Smooth muscle cell (in vitro differentiated cells): ENCODE data around the gene MYOM3. TPM values are rescaled to one million over a fixed set of nuclear protein-coding genes. Genes with fewer than 3 reads are reported as not detected.

Source experiments
- DNase-seq: peaks from one replicate; lab custom pipeline; 2025; ENCODE audit not compliant: unreplicated experiment; lab: John Stamatoyannopoulos, UW
- H2AFZ ChIP-seq: fragments of 200-600 bp; sonication (generic); 2 replicates; pipeline ENCODE4 v1.6.0; 2016; ENCODE audit warnings: antibody characterized with exemption, low read depth, mild to moderate bottlenecking
- H3F3A ChIP-seq: fragments of 200-600 bp; sonication (generic); 2 replicates; pipeline ENCODE4 v1.6.0; 2017; ENCODE audit warnings: antibody characterized with exemption, low read depth
- H3K27ac ChIP-seq: fragments of 200-600 bp; sonication (generic); 2 replicates; pipeline ENCODE4 v1.5.1; 2016; ENCODE audit warnings: low read depth, mild to moderate bottlenecking
- H3K27me3 ChIP-seq: fragments of 200-600 bp; sonication (generic); 2 replicates; pipeline ENCODE4 v1.6.1; 2016; ENCODE audit warnings: low read depth, mild to moderate bottlenecking
- H3K36me3 ChIP-seq: fragments of 200-600 bp; sonication (generic); 2 replicates; pipeline ENCODE4 v1.5.1; 2016; ENCODE audit warnings: low read depth
- H3K4me1 ChIP-seq: fragments of 200-600 bp; sonication (generic); 2 replicates; pipeline ENCODE4 v1.5.1; 2016; ENCODE audit warnings: low read depth
- H3K4me2 ChIP-seq: fragments of 200-600 bp; sonication (generic); 2 replicates; pipeline ENCODE4 v1.6.0; 2016; ENCODE audit warnings: mild to moderate bottlenecking
- H3K4me3 ChIP-seq: fragments of 200-600 bp; sonication (generic); 2 replicates; pipeline ENCODE4 v1.5.1; 2016; ENCODE audit warnings: mild to moderate bottlenecking
- H3K79me2 ChIP-seq: fragments of 200-600 bp; sonication (generic); 2 replicates; pipeline ENCODE4 v1.6.0; 2016; ENCODE audit warnings: low read depth, mild to moderate bottlenecking
- H3K9ac ChIP-seq: fragments of 200-600 bp; sonication (generic); 2 replicates; pipeline ENCODE4 v1.6.0; 2016; ENCODE audit warnings: low read depth
- H3K9me3 ChIP-seq: fragments of 200-600 bp; sonication (generic); replicated peaks from 2 replicates; pipeline ENCODE4 v1.5.1; 2016; ENCODE audit warnings: low read depth
- H4K20me1 ChIP-seq: fragments of 200-600 bp; sonication (generic); 2 replicates; pipeline ENCODE4 v1.6.0; 2016; ENCODE audit warnings: low read depth
- CTCF ChIP-seq: fragments of 200-600 bp; sonication (generic); IDR thresholded peaks from 2 replicates; pipeline ENCODE4 v1.5.1; 2017; ENCODE audit warnings: borderline replicate concordance, mild to moderate bottlenecking, antibody characterized with exemption; ENCODE audit not compliant: insufficient read depth, poor library complexity, severe bottlenecking
- WGBS: methylation state at CpG from one replicate; pipeline ENCODE4 v1.1.7; 2016; ENCODE audit warnings: low lambda C conversion rate; 5-methylcytosine and 5-hydroxymethylcytosine counted together
- polyA plus RNA-seq: library from polyadenylated mRNA; unstranded; fragments of >200 nt; fragmentation: Nextera tagmentation; extraction: Ambion mirVana; gene quantifications from 2 replicates; pipeline ENCODE4 v1.2.1, GENCODE V29; 2016
- total RNA-seq: library from RNA; depleted of rRNA; stranded (reverse); fragments of >200 nt; gene quantifications from 2 replicates; pipeline ENCODE4 v1.2.3, GENCODE V29; 2014

Gene MYOM3
- total and polyA plus RNA-seq, 2 experiments from 2014 or later: 0.18 to 0.26 TPM

DNA sequence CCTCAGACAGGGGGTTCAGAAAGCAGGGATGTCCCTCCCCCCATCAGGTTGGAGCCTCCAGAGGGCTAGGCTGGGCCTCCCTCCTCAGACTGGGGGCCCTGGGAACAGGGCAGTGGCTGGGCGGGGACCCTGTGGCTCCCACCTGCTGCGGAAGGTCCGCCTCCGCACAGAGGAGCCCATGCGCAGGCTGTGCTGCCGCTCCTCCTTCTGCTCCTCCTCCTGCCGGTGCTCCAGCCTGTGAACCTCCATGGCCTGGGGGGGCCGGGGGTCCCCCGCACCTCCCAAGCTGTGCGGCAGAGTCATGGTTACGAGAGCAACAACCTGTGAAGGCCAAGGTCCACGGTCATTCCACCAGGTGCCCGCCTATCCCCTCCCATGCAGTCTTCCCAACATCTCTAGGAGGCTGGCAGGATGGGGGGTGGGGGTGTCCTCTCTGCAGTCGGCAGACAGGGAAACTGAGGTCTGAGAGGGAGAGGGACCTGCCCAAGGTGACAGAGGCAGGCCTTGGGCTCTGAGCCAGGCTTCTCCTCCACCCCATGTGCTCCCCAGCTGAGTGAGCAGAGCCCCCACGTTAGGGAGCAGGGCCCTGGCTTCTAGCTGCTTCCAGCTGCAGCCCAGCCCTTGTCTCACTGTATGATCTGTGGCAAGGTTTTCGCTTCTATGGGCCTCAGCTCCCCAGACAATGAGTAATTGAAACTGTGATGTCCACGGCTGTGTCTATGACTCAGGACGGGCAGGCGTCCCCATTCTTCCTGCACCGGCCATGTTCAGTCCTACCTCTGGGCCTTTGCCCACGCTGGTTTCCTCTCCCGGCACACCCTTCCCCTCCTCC lies 3.4 kb downstream of the MYOM3 start:
- H3K9me3 ChIP-seq: no peaks in the 10 kb centered on the region
- peak overlapping the region; percentile 54 for H3K9ac ChIP-seq
- no peaks in the 10 kb centered on the region for H3F3A ChIP-seq
- no peaks in the 10 kb centered on the region for H3K79me2 ChIP-seq
- TF ChIP-seq CTCF: no peak
- 65% methylated on average over 22 of the region's 22 CpGs for WGBS
- H3K27ac ChIP-seq: peak overlapping the region; percentile 75
- no peaks in the 10 kb centered on the region for H3K27me3 ChIP-seq
- H3K4me3 ChIP-seq: no peak overlapping the region
- peak overlapping the region; percentile 88 for H2AFZ ChIP-seq
- H3K4me2 ChIP-seq: peak overlapping the region; percentile 7
- DNase-seq: no peak
- no peaks in the 10 kb centered on the region for H3K36me3 ChIP-seq
- H4K20me1 ChIP-seq: no peaks in the 10 kb centered on the region
- peaks cover 14% of the 10 kb centered on the region for H3K4me1 ChIP-seq

DNA sequence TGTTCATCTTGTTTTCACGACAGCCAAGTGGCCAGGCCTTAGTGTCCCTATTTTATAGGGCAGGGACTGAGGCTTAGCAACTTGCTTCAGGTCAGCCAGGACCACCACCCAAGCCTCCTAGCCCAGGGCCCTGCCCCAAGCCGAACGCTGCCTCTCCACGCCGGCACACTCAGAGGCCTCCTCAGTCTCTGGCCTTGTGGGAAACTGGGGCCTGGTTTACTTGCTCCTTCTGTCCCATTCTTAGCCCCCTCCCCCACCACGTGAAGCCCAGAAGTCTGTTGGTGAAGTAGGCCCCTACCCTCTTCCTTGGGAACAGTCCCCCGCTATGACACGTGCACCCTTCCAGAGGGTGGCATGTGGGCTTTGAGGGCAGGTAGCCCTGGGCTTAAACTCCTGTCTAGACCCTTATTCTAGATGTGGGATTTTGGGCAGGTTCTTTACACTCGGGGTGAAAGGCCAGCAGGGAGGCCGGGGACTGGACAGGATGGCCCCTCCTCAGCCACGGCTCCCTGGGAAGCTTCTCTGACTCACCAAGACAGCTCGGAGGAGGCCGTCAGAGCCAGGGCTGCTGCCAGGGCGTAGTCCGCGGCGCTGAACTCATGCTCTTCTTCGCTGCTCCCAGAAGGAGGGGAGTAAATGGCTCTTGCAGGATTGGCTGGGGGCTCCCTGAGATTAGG lies 4.3 kb downstream of the MYOM3 start:
- Histone ChIP-seq H4K20me1 (no peaks in the 10 kb centered on the region), H2AFZ (peak overlapping the region; percentile 88), H3K4me2 (peak overlapping the region; percentile 18), H3K27me3 (no peaks in the 10 kb centered on the region), H3K4me1 (peaks cover 14% of the 10 kb centered on the region), H3K9me3 (no peaks in the 10 kb centered on the region), H3K27ac (peak overlapping the region; percentile 75), H3K9ac (no peak overlapping the region), H3K4me3 (no peak overlapping the region), H3K36me3 (no peaks in the 10 kb centered on the region), H3K79me2 (no peaks in the 10 kb centered on the region), H3F3A (no peaks in the 10 kb centered on the region)
- no peak for TF ChIP-seq CTCF
- no peak for DNase-seq
- 45% methylated on average over 18 of the region's 18 CpGs for WGBS

DNA sequence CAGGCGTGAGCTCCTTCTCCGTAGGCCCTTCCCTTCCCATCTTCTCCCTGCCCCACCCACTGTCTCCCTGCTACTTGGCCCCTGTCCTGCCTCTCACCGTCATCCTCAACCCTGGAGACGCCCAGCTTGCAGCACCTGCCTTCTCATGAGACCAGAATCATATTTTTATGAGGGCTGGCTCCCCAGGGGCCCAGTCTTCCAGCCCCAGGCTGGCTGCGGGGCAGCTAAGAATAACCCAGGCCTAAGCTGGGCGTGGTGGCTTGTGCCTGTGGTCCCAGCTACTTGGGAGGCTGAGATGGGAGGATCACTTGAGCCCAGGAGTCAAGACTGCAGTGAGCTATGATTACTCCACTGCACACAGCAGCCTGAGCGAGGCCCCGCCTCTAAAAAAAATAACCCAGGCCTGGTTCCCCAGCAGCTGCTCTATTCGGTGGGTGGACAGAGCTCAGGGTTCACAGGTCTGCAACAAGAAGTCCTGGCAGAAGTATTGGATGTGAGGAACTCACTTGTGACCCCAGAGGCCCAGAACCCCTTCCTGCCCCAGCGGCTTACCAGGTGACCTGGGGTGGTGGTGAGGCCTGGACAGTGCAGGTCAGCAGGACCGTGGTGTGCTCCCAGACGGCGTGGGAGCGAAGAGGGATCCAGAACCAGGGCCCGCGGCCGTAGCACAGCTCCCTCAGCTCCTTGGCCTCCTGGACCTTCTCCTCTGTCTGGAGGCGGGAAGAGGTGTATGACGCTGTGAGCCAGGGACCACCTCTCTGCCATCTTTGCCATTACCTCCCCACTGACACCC lies 6.4 kb downstream of the MYOM3 start:
- Histone ChIP-seq H3K4me2 (no peak overlapping the region), H3K27ac (no peak overlapping the region), H3K79me2 (no peaks in the 10 kb centered on the region), H3K4me1 (peaks cover 14% of the 10 kb centered on the region), H3K36me3 (no peaks in the 10 kb centered on the region), H3K9ac (no peak overlapping the region), H3F3A (no peaks in the 10 kb centered on the region), H3K4me3 (no peak overlapping the region), H4K20me1 (no peaks in the 10 kb centered on the region), H3K9me3 (no peaks in the 10 kb centered on the region), H2AFZ (no peak overlapping the region), H3K27me3 (no peaks in the 10 kb centered on the region)
- no peak for TF ChIP-seq CTCF
- no peak for DNase-seq
- 94% methylated on average over 17 of the region's 19 CpGs for WGBS
